KMS-11 (cell line): ENCODE results near the gene TTC28.
"Not testable (repeated sequence)": the region's sequence is repeated elsewhere in the genome, so short reads cannot be mapped to it uniquely, and the experiment has no call there.

Experiments used
- H2AFZ ChIP-seq: fragments of 200-600 bp; sonication (generic); 2 replicates; pipeline ENCODE4 v1.6.1; 2016; ENCODE audit warnings: antibody characterized with exemption, mixed run types, low read depth
- H3K27ac ChIP-seq: fragments of 200-600 bp; sonication (generic); 2 replicates; pipeline ENCODE4 v1.6.1; 2016; ENCODE audit warnings: mild to moderate bottlenecking, mixed run types
- H3K27me3 ChIP-seq: fragments of 200-600 bp; sonication (generic); 2 replicates; pipeline ENCODE4 v1.6.1; 2017; ENCODE audit warnings: mild to moderate bottlenecking, low read depth, mixed run types, moderate library complexity; ENCODE audit not compliant: insufficient read depth
- H3K36me3 ChIP-seq: fragments of 200-600 bp; sonication (generic); 2 replicates; pipeline ENCODE4 v1.6.1; 2017; ENCODE audit warnings: mild to moderate bottlenecking, mixed run types; ENCODE audit not compliant: insufficient read depth
- H3K4me1 ChIP-seq: fragments of 200-600 bp; sonication (generic); 2 replicates; pipeline ENCODE4 v1.6.1; 2016; ENCODE audit warnings: mild to moderate bottlenecking, low read depth, mixed run types; ENCODE audit not compliant: poor library complexity, severe bottlenecking
- H3K4me2 ChIP-seq: fragments of 200-600 bp; sonication (generic); 2 replicates; pipeline ENCODE4 v1.7.0; 2016; ENCODE audit warnings: mild to moderate bottlenecking, mixed run types
- H3K4me3 ChIP-seq: fragments of 200-600 bp; sonication (generic); IDR thresholded peaks from 2 replicates; pipeline ENCODE4 v1.6.1; 2017; ENCODE audit warnings: low read depth, low read length, mixed read lengths; ENCODE audit not compliant: insufficient read depth
- H3K79me2 ChIP-seq: fragments of 200-600 bp; sonication (generic); 2 replicates; pipeline ENCODE4 v1.6.1; 2016; ENCODE audit warnings: low read depth, mixed run types; ENCODE audit not compliant: insufficient read depth
- H3K9ac ChIP-seq: fragments of 200-600 bp; sonication (generic); 2 replicates; pipeline ENCODE4 v1.6.1; 2016; ENCODE audit warnings: mild to moderate bottlenecking, mixed run types
- H4K20me1 ChIP-seq: fragments of 200-600 bp; sonication (generic); 2 replicates; pipeline ENCODE4 v1.6.1; 2016; ENCODE audit warnings: mild to moderate bottlenecking, mixed run types; ENCODE audit not compliant: insufficient read depth
- TF ChIP-seq, protein P1 (sequence below): fragments of 200-600 bp; sonication (generic); conservative IDR thresholded peaks from 2 replicates; pipeline ENCODE4 v1.6.1; 2017; ENCODE audit warnings: low read depth, mild to moderate bottlenecking, antibody characterized with exemption, low read length, moderate library complexity, mixed read lengths

TTC28 gene

DNA sequence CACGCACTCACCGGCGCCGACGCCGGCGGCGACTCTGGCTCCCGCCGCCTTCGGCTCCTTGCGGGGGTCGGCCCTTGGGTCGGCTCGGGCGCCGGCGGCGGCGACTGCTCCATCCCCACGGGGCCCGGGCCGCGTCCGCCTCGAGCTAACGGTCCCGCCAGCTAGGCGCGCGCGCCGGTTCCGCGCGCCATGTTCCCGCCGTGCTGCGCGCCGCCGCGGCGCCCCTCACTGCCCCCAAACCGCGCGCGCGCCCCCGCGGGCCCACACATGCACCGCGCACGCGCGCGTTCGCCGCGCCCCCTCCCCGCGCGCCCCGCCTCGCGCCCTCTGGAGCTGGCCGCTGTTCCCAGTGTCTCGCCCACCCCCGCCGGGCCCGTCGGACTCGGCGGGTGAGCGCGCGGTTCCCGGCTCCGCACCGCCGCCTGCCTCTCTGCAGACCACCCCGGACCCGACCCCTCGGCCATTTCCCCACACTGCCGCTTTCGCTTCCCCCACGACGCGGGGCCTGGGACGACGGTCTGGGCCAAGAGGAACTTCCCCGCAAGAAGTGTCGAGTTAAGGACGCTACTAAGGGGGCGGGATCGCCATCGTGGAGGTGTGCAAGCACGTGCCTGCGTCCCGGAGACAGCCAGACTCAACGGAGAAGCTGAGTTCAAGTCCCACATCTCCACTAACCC, at the start of gene TTC28:
Gene TTC28 (minus strand): TSS at position 230 of the 677 bp plus-strand sequence. CDS start 117 bp downstream, at position 113.
- H3K36me3 ChIP-seq, H3K4me1 ChIP-seq, H3K4me3 ChIP-seq, H3K4me2 ChIP-seq, H3K9ac ChIP-seq, H3K27ac ChIP-seq, H4K20me1 ChIP-seq, H3K79me2 ChIP-seq, H2AFZ ChIP-seq: not testable (repeated sequence)
- peaks cover 20% of the 10 kb centered on the region for H3K27me3 ChIP-seq

DNA sequence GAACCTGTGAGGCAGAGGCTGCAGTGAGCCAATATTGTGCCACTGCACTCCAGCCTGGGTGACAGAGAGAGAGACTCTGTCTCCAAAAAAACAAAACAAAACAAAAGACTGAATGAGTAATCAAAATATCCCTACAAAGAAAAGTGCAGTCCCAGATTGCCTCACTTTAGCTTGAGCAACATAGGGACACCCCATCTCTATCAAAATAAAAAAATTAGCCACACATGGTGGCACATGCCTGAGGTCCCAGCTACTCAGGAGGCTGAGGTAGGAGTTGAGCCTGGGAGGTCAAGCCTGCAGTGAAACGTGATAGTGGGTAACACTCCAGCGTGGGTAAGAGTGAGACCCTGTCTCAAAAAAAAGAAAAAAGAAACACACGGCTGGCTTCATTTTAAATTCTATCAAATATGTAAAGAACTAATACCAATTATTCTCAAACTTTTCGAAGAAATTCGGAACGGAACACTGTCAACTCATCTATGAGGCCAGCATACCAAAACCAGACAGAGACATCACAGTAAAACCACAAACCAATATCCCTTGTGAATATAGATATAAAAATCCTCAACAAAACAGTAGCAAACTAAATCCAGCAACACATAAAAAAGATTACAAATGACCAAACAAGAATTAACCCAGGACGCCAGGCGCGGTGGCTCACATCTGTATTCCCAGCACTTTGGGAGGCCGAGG, 49.1 kb upstream of the TTC28 start:
- no peaks in the 10 kb centered on the region for H3K79me2 ChIP-seq
- H3K27me3 ChIP-seq, result no peaks in the 10 kb centered on the region
- no peak overlapping the region for H3K4me2 ChIP-seq
- H4K20me1 ChIP-seq, result no peaks in the 10 kb centered on the region
- no peak overlapping the region for H2AFZ ChIP-seq
- TF ChIP-seq, protein P1, sequence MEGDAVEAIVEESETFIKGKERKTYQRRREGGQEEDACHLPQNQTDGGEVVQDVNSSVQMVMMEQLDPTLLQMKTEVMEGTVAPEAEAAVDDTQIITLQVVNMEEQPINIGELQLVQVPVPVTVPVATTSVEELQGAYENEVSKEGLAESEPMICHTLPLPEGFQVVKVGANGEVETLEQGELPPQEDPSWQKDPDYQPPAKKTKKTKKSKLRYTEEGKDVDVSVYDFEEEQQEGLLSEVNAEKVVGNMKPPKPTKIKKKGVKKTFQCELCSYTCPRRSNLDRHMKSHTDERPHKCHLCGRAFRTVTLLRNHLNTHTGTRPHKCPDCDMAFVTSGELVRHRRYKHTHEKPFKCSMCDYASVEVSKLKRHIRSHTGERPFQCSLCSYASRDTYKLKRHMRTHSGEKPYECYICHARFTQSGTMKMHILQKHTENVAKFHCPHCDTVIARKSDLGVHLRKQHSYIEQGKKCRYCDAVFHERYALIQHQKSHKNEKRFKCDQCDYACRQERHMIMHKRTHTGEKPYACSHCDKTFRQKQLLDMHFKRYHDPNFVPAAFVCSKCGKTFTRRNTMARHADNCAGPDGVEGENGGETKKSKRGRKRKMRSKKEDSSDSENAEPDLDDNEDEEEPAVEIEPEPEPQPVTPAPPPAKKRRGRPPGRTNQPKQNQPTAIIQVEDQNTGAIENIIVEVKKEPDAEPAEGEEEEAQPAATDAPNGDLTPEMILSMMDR, result no peak
- no peak overlapping the region for H3K27ac ChIP-seq
- H3K4me3 ChIP-seq, result no peak overlapping the region
- no peak overlapping the region for H3K9ac ChIP-seq
- no peaks in the 10 kb centered on the region for H3K36me3 ChIP-seq
- no peaks in the 10 kb centered on the region for H3K4me1 ChIP-seq

DNA sequence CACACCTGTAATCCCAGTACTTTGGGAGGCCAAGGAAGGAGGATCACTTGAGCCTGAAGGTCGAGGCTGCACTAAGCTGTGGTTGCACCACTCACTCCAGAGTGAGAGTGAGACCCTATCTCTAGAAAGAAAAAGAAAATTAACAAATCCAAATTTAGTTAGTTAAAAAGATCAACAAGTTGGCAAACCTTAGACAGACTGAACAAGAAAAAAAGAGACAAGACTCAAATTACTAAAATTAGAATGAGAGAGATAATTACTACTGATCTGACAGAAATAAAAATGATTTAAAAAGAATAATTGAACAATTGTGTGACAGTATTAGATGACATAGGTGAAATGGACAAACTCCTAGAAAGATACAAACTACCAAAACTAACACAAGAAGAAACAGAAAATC, 48.4 kb upstream of the TTC28 start:
- Histone ChIP-seq H3K4me3 (no peak overlapping the region), H3K27ac (no peak overlapping the region), H4K20me1 (no peaks in the 10 kb centered on the region), H3K9ac (no peak overlapping the region), H3K4me1 (no peaks in the 10 kb centered on the region), H3K4me2 (no peak overlapping the region), H3K27me3 (no peaks in the 10 kb centered on the region), H3K79me2 (no peaks in the 10 kb centered on the region), H3K36me3 (no peaks in the 10 kb centered on the region), H2AFZ (no peak overlapping the region)
- TF ChIP-seq, protein P1, result no peak

GRCh38 chr22:28718044-28718443, 38.4 kb upstream of the TTC28 start:
- no peak overlapping the region for H3K27ac ChIP-seq
- no peaks in the 10 kb centered on the region for H3K36me3 ChIP-seq
- no peaks in the 10 kb centered on the region for H4K20me1 ChIP-seq
- H3K4me3 ChIP-seq, result no peak overlapping the region
- H3K27me3 ChIP-seq, result no peaks in the 10 kb centered on the region
- TF ChIP-seq, protein P1, result no peak
- no peak overlapping the region for H2AFZ ChIP-seq
- no peak overlapping the region for H3K9ac ChIP-seq
- H3K79me2 ChIP-seq, result no peaks in the 10 kb centered on the region
- peaks cover 7% of the 10 kb centered on the region for H3K4me1 ChIP-seq
- no peak overlapping the region for H3K4me2 ChIP-seq

- H3K27ac ChIP-seq, result no peak overlapping the region
- no peak overlapping the region for H3K9ac ChIP-seq
- H3K36me3 ChIP-seq, result no peaks in the 10 kb centered on the region
- TF ChIP-seq, protein P1, result no peak
- H4K20me1 ChIP-seq, result no peaks in the 10 kb centered on the region
- H3K4me1 ChIP-seq, result peaks cover 7% of the 10 kb centered on the region
- no peaks in the 10 kb centered on the region for H3K27me3 ChIP-seq
- no peaks in the 10 kb centered on the region for H3K79me2 ChIP-seq
- no peak overlapping the region for H3K4me3 ChIP-seq
- H2AFZ ChIP-seq, result no peak overlapping the region
- H3K4me2 ChIP-seq, result no peak overlapping the region
These were observed 37.0 kb upstream of the TTC28 start for GRCh38 chr22:28716686-28717085.
